ENCODE results near the gene TBC1D16. TPM values are rescaled to one million over a fixed set of nuclear protein-coding genes. Genes with fewer than 3 reads are reported as not detected.

Gene TBC1D16
- total RNA-seq, 1 experiment from 2014 or later = 35.9 TPM

GRCh38 chr17:80008383-80008840, 27.3 kb downstream of the TBC1D16 start:
- H3K9me3 Mint-ChIP-seq (ENCODE audit: low read depth, unreplicated experiment) = no peaks in the 10 kb centered on the region
- TF ChIP-seq CTCF (IDR thresholded peaks at IDR 0.05; ENCODE audit: unreplicated experiment) = peak; percentile 96
- intact Hi-C loops (cut with micrococcal nuclease; ENCODE audit: unreplicated experiment) = loop anchor here (5.0 kb wide), 1 partner anchor 244 kb away; no protein-coding TSS in a partner anchor
- H3K27ac Mint-ChIP-seq (ENCODE audit: unreplicated experiment) = peak overlapping the region; percentile 52
- DNase-seq = peak; percentile 91
- H3K36me3 Mint-ChIP-seq (ENCODE audit: insufficient read depth, unreplicated experiment) = peaks cover 16% of the 10 kb centered on the region
- no peak overlapping the region for H3K4me3 Mint-ChIP-seq (ENCODE audit: low read depth, unreplicated experiment)
- BruUV-seq (replicated peaks) = no TSS peak
- H3K4me1 Mint-ChIP-seq (ENCODE audit: low read depth, unreplicated experiment) = peaks cover 9% of the 10 kb centered on the region
- CTCF ChIA-PET = interaction anchor here (0.6 to 2.9 kb wide), 17 partner anchors 10 to 813 kb away, joined by 3 to 11 read pairs (median 5); partner anchors contain the start of gene GAA
- H3K27me3 Mint-ChIP-seq (ENCODE audit: unreplicated experiment) = no peaks in the 10 kb centered on the region

GRCh38 chr17:80007939-80008338, 27.7 kb downstream of the TBC1D16 start:
- no TSS peak for BruUV-seq (replicated peaks)
- no peak for DNase-seq
- H3K4me3 Mint-ChIP-seq (ENCODE audit: low read depth, unreplicated experiment) = no peak overlapping the region
- peaks cover 16% of the 10 kb centered on the region for H3K36me3 Mint-ChIP-seq (ENCODE audit: insufficient read depth, unreplicated experiment)
- CTCF ChIA-PET = interaction anchor here (0.6 to 2.9 kb wide), 16 partner anchors 10 to 814 kb away, joined by 3 to 11 read pairs (median 4); partner anchors contain the start of gene GAA
- peaks cover 11% of the 10 kb centered on the region for H3K4me1 Mint-ChIP-seq (ENCODE audit: low read depth, unreplicated experiment)
- H3K27ac Mint-ChIP-seq (ENCODE audit: unreplicated experiment) = no peak overlapping the region
- no peaks in the 10 kb centered on the region for H3K9me3 Mint-ChIP-seq (ENCODE audit: low read depth, unreplicated experiment)
- TF ChIP-seq CTCF (IDR thresholded peaks at IDR 0.05; ENCODE audit: unreplicated experiment) = no peak
- intact Hi-C loops (cut with micrococcal nuclease; ENCODE audit: unreplicated experiment) = loop anchor here (5.0 kb wide), 1 partner anchor 244 kb away; no protein-coding TSS in a partner anchor
- H3K27me3 Mint-ChIP-seq (ENCODE audit: unreplicated experiment) = no peaks in the 10 kb centered on the region

- Mint-ChIP-seq H3K4me3 (ENCODE audit: low read depth, unreplicated experiment) (no peak overlapping the region), H3K36me3 (ENCODE audit: insufficient read depth, unreplicated experiment) (peaks cover 16% of the 10 kb centered on the region)
- intact Hi-C loops (cut with micrococcal nuclease; ENCODE audit: unreplicated experiment) = loop anchor here (5.0 kb wide), 1 partner anchor 245 kb away; no protein-coding TSS in a partner anchor
Observed at GRCh38 chr17:80006811-80007752, 28.6 kb downstream of the TBC1D16 start.

More at GRCh38 chr17:80006811-80007752, 28.6 kb downstream of the TBC1D16 start:
- CTCF ChIA-PET = interaction anchor here (0.6 to 2.9 kb wide), 5 partner anchors 13 to 164 kb away, joined by 3 to 11 read pairs (median 9); no protein-coding TSS in a partner anchor
- Mint-ChIP-seq H3K9me3 (ENCODE audit: low read depth, unreplicated experiment) (no peaks in the 10 kb centered on the region), H3K4me1 (ENCODE audit: low read depth, unreplicated experiment) (peaks cover 19% of the 10 kb centered on the region), H3K27me3 (ENCODE audit: unreplicated experiment) (no peaks in the 10 kb centered on the region), H3K27ac (ENCODE audit: unreplicated experiment) (no peak overlapping the region)
- no peak for DNase-seq
- BruUV-seq (replicated peaks) = no TSS peak
- TF ChIP-seq CTCF (IDR thresholded peaks at IDR 0.05; ENCODE audit: unreplicated experiment) = no peak
